Upper lobe of left lung (tissue), 6 donors: Measurements from ENCODE around the gene CAMK1G. TPM values are rescaled to one million over a fixed set of nuclear protein-coding genes. Genes with fewer than 3 reads are reported as not detected.

Source experiments
- ATAC-seq, 2 donors: fragments of 200-7000 bp; cut with Tn5 transposase; one replicate each; pipeline ENCODE4 v1.9.1; 2022; ENCODE audit warnings: mild to moderate bottlenecking in 2 of 2, moderate library complexity in 2 of 2; ENCODE audit not compliant: low FRiP score in 2 of 2
- DNase-seq, 2 donors: peaks; one replicate each; pipeline ENCODE4 v3.0.0-alpha.2; 2019 to 2020
- H3K27ac ChIP-seq, 4 donors: fragments of 200-600 bp; sonication (generic); one replicate each; pipeline ENCODE4 v1.5.1; 2016 to 2019
- H3K27me3 ChIP-seq, 4 donors: fragments of 200-600 bp; sonication (generic); one replicate each; pipeline ENCODE4 v1.5.1; 2017 to 2019
- H3K36me3 ChIP-seq, 4 donors: fragments of 200-600 bp; sonication (generic); one replicate each; pipeline ENCODE4 v1.5.1; 2016 to 2019
- H3K4me1 ChIP-seq, 4 donors: fragments of 200-600 bp; sonication (generic); one replicate each; pipeline ENCODE4 v1.5.1; 2018 to 2019
- H3K4me3 ChIP-seq, 4 donors: fragments of 200-600 bp; sonication (generic); one replicate each; pipeline ENCODE4 v1.5.1; 2017 to 2019; ENCODE audit warnings: mild to moderate bottlenecking in 2 of 4, moderate library complexity in 1 of 4
- H3K9me3 ChIP-seq, 4 donors: fragments of 200-600 bp; sonication (generic); one replicate each; pipeline ENCODE4 v1.5.1; 2018 to 2019
- EP300 ChIP-seq, 4 donors: sonication (generic); formaldehyde crosslinking; IDR thresholded peaks; one replicate each; pipeline ENCODE4 v1.5.1; 2017; ENCODE audit warnings: antibody characterized with exemption in 4 of 4, control low read depth in 2 of 4
- POLR2A ChIP-seq, 4 donors: fragments of 450-650 bp; IDR thresholded peaks; one replicate each; pipeline ENCODE4 v1.5.1; 2016 to 2017; ENCODE audit warnings: antibody characterized with exemption in 4 of 4, mild to moderate bottlenecking in 2 of 4
- POLR2AphosphoS5 ChIP-seq, 2 donors: sonication (generic); formaldehyde crosslinking; IDR thresholded peaks; one replicate each; pipeline ENCODE4 v1.5.1; 2017; ENCODE audit warnings: antibody characterized with exemption in 2 of 2
- WGBS, 2 donors: methylation state at CpG; one replicate each; pipeline ENCODE4 v1.1.5; 2017 to 2018; 5-methylcytosine and 5-hydroxymethylcytosine counted together
- total RNA-seq, 6 donors: library from RNA; depleted of rRNA in 4 of 6; stranded (reverse); fragments of >200 nt in 4 of 6; gene quantifications; one replicate each; pipeline versions ENCODE4 v1.1.0 to v1.2.1, GENCODE V29; 2016 to 2021
- TF ChIP-seq, protein P1 (sequence below), 6 experiments: fragments of 450-650 bp in 4 of 6; fragments of 200-600 bp in 2 of 6; sonication (generic) in 2 of 6; IDR thresholded peaks; one replicate each; pipeline ENCODE4 v1.5.1; 2016 to 2019; ENCODE audit warnings: antibody characterized with exemption in 6 of 6
- donor health status: DM: no; HTN: no; CAD: no; lungs with moderate emphysema.
- donor health status: DM: no; HTN: yes; CAD: no; lungs with severe emphysema.

Gene CAMK1G
- total RNA-seq, 6 donors from 2014 or later: 0.20 to 0.46 (median 0.30) TPM; not detected in 3

DNA sequence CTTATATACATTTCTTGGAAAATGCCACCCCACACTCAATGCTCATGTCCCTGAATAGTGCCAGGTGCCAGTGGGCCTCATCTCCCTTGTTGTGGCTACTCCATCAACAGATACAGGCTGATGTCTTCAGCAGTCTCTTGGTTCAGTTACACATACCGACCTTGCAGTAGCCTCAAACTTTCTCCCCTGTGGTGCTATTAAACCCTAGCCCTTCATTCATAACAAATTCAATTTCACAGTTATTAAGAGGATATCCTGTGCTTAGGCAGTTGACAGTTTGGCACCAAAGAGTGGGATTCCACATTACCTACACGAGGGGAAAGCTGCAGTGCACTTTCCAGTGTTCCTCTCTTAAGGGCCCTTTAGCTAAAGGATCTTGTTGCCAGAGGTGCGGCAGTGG, 35.9 kb upstream of the CAMK1G start:
- Histone ChIP-seq H3K36me3 (no peaks in the 10 kb centered on the region), H3K9me3 (no peaks in the 10 kb centered on the region), H3K27me3 (no peaks in the 10 kb centered on the region), H3K4me1 (no peaks in the 10 kb centered on the region), H3K4me3 (no peak overlapping the region), H3K27ac (no peak overlapping the region)
- no peak for DNase-seq
- no peak for ATAC-seq
- TF ChIP-seq, protein P1, sequence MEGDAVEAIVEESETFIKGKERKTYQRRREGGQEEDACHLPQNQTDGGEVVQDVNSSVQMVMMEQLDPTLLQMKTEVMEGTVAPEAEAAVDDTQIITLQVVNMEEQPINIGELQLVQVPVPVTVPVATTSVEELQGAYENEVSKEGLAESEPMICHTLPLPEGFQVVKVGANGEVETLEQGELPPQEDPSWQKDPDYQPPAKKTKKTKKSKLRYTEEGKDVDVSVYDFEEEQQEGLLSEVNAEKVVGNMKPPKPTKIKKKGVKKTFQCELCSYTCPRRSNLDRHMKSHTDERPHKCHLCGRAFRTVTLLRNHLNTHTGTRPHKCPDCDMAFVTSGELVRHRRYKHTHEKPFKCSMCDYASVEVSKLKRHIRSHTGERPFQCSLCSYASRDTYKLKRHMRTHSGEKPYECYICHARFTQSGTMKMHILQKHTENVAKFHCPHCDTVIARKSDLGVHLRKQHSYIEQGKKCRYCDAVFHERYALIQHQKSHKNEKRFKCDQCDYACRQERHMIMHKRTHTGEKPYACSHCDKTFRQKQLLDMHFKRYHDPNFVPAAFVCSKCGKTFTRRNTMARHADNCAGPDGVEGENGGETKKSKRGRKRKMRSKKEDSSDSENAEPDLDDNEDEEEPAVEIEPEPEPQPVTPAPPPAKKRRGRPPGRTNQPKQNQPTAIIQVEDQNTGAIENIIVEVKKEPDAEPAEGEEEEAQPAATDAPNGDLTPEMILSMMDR (IDR thresholded peaks at IDR 0.05): no peak
- no peak for TF ChIP-seq POLR2A (IDR thresholded peaks at IDR 0.05)
- no peak for TF ChIP-seq EP300 (IDR thresholded peaks at IDR 0.05)
- TF ChIP-seq POLR2AphosphoS5 (IDR thresholded peaks at IDR 0.05): no peak
- 52 to 57% methylated on average over 3 of the region's 3 CpGs for WGBS, 2 donors

DNA sequence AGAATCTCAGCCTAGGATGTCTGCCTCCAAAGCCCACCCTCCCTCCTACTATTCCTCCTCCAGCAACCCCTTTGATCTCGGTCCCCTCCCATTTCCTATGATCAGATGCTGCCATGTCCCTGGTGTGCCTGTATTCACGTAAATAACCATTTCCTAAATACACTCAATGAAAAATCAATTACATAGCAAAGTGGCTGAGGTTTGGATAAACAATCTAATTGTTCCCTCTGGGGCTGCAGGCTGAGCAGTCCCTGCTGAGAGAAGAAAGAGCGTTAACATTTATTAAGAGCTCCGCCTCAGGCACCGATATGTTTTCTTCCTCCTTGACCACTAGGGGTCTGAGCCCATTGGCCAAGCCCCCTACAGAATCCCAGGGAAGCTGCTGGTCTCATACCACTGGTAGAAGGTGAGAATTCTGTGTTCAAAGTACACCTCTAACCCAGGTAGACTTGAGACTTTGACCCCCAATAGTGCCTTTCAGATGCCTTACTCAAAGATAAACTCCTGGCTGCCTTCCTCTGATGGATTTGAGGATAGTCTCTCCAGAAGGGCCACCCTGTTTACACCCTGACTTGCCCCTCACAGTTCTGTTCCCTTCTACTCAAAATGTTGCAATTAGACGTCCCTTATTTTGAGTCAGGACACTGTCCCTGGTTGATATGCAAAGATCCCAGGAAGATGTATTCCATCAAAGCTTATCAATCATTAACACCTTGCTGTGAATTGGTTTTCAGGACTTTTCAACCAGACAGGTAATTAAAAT, 33.9 kb upstream of the CAMK1G start:
- Histone ChIP-seq H3K4me3 (no peak overlapping the region), H3K27me3 (no peaks in the 10 kb centered on the region), H3K4me1 (no peaks in the 10 kb centered on the region), H3K36me3 (no peaks in the 10 kb centered on the region), H3K9me3 (no peaks in the 10 kb centered on the region), H3K27ac (no peak overlapping the region)
- TF ChIP-seq POLR2A (IDR thresholded peaks at IDR 0.05): no peak
- no peak for TF ChIP-seq POLR2AphosphoS5 (IDR thresholded peaks at IDR 0.05)
- TF ChIP-seq, protein P1 (IDR thresholded peaks at IDR 0.05): no peak
- no peak for TF ChIP-seq EP300 (IDR thresholded peaks at IDR 0.05)
- DNase-seq (no peak), ATAC-seq (no peak)
- 52 to 55% methylated on average over 6 of the region's 6 CpGs for WGBS, 2 donors

DNA sequence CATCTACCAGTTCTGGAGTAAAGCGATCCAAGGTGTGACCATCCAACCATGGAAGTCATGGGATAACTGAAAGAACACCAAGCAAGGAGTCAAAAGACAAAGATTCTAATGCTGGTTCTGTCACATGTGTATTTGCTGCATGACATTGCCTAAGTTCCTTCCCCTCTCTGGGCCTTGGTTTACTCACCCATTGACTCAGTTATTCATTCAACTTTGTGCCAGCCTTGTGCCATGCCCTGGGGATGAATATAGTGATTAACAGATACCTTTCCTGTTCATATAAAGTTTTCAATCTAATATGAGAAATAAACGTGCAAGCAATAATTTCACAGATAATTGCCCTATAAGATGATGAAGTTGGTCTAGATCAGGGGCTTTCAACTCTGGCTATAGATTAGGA, 33.0 kb upstream of the CAMK1G start:
- Histone ChIP-seq H3K27me3 (no peaks in the 10 kb centered on the region), H3K4me3 (no peak overlapping the region), H3K27ac (no peak overlapping the region), H3K4me1 (no peaks in the 10 kb centered on the region), H3K36me3 (no peaks in the 10 kb centered on the region), H3K9me3 (no peaks in the 10 kb centered on the region)
- no peak for ATAC-seq
- WGBS, 2 donors: 87 to 100% methylated on average over 2 of the region's 2 CpGs
- TF ChIP-seq POLR2AphosphoS5 (IDR thresholded peaks at IDR 0.05) (no peak), EP300 (IDR thresholded peaks at IDR 0.05) (no peak)
- no peak for DNase-seq

DNA sequence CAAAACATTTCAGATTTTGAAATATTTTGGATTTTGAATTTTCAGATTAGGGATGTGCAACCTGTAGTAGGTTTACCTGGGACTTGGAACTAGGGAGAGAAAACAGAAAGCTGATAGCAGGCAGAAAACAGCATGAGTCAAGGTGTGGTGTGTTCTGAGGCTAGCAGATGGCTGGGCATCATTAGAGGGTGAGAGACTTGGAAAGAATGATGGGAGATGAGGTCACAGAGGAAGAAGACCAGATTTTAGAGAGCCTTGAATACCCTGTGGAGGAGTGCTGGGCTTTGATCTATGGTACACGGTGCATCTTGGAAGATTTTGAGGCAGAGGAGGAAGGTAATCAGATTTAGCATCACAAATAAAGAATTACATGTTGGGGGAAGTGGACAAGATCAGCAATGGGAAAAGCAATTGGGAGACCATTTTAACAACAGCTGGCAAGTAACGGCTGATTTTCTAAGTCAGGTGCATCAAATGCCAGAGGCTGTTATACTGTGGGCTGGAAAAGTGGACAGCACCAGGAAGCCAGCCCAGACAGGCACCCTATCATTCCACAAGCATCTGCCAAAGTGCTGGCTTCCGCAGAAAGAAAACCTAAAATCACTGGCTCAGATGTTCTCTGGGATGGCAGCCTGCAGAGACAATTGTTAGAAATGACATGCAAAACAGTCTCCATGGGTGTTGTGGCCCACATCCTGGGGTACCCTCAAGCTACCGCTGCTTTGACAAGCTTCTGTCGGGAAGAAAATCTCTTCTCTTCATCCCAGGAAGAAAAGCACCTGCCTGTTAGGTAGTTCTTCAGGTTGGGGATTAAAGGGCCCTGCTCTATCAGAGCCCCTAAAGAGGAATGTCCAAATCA, 30.9 kb upstream of the CAMK1G start:
- Histone ChIP-seq H3K27me3 (no peaks in the 10 kb centered on the region), H3K4me1 (no peaks in the 10 kb centered on the region), H3K9me3 (no peaks in the 10 kb centered on the region), H3K27ac (no peak overlapping the region), H3K36me3 (no peaks in the 10 kb centered on the region), H3K4me3 (no peak overlapping the region)
- 69 to 75% methylated on average over 5 of the region's 5 CpGs for WGBS, 2 donors
- TF ChIP-seq POLR2A (IDR thresholded peaks at IDR 0.05): no peak
- TF ChIP-seq, protein P1 (IDR thresholded peaks at IDR 0.05): no peak
- ATAC-seq (no peak), DNase-seq (no peak)

DNA sequence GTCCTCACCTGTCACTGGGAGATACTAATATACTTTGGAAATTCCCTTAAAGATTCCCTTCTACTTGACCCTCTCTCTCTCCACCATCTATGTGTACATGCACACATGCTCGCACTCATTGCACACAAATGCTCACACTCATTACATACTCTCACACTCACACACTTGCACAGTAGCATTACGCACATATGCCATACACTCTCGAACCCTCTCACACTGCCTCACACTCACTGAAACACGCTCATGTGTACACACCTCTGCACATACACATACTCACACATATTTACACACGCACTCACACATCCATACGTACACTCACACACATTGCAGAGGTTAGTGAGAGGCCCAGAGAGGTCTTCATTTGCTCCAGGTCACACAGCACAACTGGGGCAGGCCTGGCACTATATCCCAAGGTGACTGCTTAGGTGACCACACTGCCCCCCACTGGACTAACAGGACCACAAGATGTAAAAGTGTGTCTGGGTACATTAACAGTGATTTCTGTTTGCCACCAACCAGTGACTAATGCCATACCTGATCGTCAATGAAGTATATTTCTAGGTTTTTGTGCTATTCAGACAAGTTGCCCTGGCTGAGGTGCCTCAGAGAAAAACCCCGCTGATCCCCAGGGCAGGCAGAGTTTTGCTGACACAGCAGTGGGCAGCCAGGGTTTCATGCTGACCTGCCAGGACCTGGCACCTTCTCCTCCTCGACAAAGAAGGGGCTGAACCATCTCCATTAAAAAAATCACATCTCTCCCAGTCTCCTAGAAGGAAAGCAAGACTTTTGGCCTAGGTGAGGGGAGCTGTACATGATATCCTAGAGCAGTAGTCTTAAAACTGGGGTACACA, 28.5 kb upstream of the CAMK1G start:
- TF ChIP-seq POLR2A (IDR thresholded peaks at IDR 0.05) (no peak), POLR2AphosphoS5 (IDR thresholded peaks at IDR 0.05) (no peak), EP300 (IDR thresholded peaks at IDR 0.05) (no peak)
- TF ChIP-seq, protein P1 (IDR thresholded peaks at IDR 0.05): no peak
- Histone ChIP-seq H3K27me3 (no peaks in the 10 kb centered on the region), H3K4me3 (no peak overlapping the region), H3K36me3 (no peaks in the 10 kb centered on the region), H3K4me1 (no peaks in the 10 kb centered on the region), H3K27ac (no peak overlapping the region), H3K9me3 (no peaks in the 10 kb centered on the region)
- ATAC-seq: no peak
- DNase-seq: no peak
- WGBS, 2 donors: 90 to 91% methylated on average over 8 to 9 of the region's 9 CpGs
